GM18519 (cell line): ENCODE measurements around the gene ANKFY1.

Source experiments
- ATAC-seq: cut with Tn5 transposase; IDR thresholded peaks from one replicate; pipeline ENCODE4 v1.9.1; 2021; ENCODE audit warnings: mild to moderate bottlenecking, moderate library complexity; ENCODE audit not compliant: unreplicated experiment, low FRiP score

The ANKFY1 gene

DNA sequence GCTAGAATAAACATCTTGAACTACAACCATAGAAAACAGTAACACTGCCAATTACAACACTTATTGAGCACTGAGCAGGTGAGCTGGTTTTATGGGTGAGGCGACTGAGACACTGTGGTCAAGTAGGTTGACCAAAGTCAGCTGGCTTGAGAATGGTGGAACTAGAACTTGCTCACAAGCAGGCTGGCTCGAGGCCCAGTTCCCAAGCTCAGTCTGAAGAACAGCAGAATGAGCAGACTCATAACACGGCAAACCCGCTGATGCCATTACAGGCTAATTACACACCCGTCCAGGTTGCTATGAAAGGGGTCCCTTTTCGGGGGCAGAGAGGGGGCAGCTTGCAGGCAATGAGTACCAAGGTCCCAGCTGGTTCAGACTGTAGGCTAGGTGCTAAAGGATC lies 127.4 kb downstream of the ANKFY1 start:
- no peak for ATAC-seq

DNA sequence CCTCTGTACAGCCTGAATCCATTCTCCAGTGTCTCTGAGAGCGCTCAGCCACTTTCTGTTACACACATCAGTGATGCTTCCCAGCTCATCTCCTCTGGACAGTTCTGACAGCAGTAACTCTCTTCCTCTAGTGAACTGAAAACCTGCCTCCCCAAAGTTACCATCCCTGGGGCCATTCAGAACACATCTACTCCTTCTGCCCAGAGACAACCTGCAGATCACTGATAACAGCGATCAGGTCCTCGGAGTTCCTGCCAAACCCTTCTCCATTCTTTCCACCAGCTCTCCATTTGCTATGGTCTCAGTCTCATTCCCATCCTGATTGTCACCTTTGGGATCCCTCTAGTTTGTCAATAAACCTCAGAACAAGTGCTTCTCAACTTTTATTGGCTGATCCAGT lies 128.3 kb downstream of the ANKFY1 start:
- ATAC-seq: no peak

DNA sequence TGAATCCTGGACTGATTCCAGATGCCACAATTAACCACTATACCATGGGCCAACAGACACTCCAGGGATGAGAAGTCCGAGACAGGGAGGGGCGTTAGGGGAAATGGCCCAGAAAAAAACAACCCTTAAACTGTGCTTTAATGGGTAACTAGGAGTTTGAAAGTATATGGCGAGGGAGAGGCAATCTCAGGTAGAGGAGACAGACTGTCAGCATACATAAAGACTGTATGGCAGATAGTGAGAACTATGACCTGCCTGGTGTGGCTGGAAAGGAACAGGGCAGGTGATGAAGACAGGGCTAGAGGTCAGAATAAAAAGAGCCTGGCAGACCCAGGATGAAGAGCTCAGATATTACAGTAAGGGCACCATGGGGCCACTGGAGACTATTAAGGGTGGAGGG lies 129.1 kb downstream of the ANKFY1 start:
- no peak for ATAC-seq

DNA sequence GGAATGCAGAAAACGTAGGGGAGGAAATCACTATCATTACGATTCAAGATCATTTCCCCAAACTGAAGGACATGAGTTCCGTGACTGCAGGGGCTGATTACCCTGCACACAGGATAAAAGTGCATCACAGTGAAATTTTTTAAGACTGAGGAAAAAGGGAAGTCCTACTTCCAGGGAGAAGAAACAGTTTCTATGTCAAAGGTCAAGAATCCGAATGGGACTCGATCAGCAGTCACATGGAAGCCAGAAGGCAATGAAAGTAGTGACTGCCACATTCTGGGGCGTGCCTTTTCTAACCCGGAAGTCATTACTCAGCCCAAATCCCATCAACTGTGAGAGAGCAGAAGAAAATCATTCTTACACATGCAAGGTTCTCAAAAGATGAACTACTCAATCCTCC lies 133.1 kb downstream of the ANKFY1 start:
- no peak for ATAC-seq

DNA sequence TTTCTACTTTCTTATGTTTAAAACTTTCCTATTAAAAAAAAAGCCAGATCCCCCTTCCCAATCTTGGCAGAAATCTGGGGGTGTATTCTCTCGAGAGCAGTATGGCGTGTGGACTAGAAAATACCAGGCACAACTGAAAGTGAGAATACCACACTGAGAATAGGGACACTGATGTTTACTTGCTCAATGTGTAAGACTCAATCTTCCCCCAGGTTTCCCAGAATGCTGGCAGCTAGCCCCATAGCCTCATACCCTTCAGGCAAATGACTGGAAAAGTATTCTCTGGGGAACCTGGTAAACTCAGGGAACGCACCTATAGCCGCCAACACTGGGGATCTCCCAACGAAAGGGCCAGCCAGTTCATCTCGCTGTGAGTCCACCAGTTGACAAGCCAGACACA lies 136.2 kb downstream of the ANKFY1 start:
- ATAC-seq: no peak

DNA sequence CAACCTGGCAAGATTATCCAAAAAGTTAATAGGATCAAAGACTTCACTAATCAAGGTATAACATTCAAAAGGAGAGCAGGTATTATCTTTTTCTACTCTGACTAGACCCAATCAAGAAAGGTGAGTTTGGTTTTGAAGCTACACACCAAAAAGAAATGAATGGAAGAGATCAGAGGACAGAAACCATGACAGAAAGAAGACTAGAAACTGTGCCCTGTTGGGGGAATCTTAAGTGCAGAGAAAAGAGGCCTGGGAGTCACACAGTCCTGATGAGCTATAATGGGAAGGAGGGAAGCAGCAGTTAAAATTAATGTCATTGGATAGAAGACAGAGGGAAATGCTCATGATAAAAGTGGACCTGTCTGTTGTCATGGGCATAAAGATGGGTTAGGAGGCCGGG lies 138.2 kb downstream of the ANKFY1 start:
- no peak for ATAC-seq

DNA sequence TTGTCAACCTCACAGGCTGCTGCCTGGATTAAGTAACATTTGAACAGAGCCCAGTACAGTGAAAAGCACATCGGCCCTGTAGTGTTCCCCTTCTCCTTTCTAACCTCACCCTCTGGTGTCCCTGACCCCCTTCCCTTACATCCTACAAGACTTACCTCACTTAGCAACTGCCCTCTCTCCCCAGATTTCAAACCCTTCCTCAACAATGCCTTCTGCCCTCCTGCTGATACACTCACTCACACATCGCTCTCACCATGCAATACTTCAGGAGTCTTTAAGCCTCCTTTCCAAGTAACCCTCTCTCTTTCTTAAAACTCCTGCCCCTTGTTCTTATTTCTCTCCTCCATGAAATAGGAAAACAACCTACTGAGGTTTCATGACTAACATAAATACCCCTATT lies 138.8 kb downstream of the ANKFY1 start:
- no peak for ATAC-seq

DNA sequence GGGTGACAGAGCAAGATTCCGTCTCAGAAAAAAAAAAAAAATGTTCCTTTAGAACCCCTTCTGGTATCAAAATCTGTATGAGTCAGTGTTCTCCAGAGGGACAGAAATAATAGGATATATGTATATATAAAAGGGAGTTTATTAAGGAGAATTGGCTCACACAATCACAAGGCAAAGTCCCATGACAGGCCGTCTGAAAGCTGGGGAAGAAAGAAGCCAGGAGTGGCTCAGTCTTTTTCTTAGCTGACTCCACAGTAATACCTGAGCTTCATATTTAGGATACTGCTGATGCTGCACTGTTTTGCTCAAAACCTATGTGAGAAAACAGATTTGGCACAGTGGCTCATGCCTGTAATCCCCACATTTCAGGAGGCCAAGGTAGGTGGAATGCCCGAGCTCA lies 143.4 kb downstream of the ANKFY1 start:
- no peak for ATAC-seq

DNA sequence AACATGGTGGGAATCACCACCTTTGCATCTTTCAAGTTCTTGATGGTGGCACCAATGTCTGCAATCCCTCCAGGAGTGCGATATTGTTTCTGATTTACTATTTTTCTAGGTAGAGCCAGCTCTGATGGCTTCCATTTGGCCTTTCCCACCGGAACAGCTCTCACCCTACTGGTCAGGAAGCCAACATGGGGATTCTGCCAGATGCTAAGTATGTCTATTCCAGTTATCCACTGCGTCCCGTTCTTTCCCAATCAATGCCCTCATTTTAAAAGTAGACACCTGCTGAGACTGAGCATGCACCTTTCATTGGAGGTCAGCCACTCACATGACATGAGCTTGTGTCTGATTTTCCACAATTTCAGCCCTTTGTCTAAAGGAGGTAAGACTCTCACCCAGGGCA lies 144.5 kb downstream of the ANKFY1 start:
- ATAC-seq: no peak

DNA sequence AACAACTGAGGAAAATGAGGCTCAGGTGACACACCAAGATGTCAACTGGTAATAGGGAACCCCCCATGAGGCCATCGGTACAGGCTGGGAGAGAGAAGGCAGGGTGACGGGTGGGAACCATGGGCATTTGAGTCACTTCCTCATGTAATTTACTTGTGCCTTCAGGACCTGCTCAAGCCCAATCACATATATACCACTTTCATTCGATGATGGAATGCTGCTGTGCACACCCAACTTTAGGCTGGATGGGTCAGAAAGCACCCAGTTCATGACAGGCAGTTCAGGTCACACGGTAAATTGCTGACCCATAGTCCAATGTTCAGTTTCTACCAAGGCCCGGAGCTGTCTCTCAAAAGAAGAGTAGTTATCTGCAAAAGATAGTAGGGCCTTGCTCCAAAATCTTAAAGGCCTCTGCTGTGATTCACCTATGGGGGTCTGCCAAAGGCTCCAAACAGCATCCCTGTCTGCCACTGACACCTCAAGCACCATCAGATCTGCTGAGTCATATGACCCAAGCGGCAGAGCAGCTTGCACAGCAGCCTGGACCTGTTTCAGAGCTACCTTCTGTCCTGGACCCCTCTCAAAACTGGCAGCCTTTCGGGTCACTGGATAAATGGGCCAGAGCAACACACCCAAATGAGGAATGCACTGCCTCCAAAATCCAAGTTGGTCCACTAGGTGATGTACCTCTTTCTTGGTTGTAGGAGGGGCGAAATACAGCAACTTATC lies 145.6 kb downstream of the ANKFY1 start:
- no peak for ATAC-seq

DNA sequence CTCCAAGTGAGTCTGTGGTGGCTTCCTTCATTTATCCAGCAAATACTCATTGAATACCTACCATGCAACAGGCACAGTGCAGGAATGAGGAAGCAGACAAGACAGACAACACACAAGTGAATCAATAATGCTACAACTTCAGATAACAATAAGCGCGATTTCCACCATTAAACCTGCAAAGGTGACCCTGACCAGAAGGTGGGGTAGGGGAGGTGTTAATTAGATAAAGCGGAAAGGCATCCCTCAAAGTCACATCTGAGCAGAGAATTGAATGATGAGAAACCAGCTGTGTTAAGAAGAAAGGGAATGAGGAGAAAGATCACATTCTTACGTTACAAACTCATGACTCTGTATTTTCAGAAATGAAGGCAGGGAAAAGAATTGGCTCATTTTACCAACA lies 147.3 kb downstream of the ANKFY1 start:
- no peak for ATAC-seq
